HG03280 (cell line): ENCODE data around the gene ECM1.
A peak's percentile ranks its signal among the peaks of the same experiment; 100 is the strongest.

Experiments used
- ATAC-seq: cut with Tn5 transposase; IDR thresholded peaks from one replicate; pipeline ENCODE4 v1.9.1; 2021; ENCODE audit warnings: mild to moderate bottlenecking, moderate library complexity; ENCODE audit not compliant: unreplicated experiment

ECM1 gene

GRCh38 chr1:150543500-150544143, 35.7 kb downstream of the ECM1 start:
- no peak for ATAC-seq

GRCh38 chr1:150544204-150544603, 36.3 kb downstream of the ECM1 start:
- no peak for ATAC-seq

DNA sequence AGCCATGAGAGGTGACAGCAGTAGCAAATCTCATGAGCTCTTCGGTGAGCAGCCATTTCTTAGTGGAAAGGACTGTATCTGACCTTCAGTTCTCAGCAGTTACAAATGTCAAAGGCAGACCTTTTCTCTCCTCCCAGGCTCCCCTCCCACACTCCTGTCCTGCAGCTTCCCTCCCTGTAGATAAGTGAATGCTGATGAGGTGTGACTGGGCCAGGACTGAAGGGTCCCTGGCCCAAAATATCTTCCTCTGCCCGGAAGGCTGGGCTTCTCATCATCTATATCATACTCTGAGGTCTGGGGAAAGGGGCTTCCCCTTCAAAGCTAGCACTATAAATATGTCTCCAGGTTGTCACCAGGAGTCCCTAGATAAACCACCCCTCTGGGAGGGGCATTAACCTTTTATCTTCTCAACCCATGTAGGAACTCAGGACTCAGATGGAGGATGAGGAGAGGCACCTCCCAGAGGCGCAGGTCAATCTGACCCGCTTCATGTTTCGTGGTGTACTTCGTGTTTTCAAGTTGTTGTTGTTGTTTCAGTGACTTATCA, 37.6 kb downstream of the ECM1 start:
- ATAC-seq = no peak

DNA sequence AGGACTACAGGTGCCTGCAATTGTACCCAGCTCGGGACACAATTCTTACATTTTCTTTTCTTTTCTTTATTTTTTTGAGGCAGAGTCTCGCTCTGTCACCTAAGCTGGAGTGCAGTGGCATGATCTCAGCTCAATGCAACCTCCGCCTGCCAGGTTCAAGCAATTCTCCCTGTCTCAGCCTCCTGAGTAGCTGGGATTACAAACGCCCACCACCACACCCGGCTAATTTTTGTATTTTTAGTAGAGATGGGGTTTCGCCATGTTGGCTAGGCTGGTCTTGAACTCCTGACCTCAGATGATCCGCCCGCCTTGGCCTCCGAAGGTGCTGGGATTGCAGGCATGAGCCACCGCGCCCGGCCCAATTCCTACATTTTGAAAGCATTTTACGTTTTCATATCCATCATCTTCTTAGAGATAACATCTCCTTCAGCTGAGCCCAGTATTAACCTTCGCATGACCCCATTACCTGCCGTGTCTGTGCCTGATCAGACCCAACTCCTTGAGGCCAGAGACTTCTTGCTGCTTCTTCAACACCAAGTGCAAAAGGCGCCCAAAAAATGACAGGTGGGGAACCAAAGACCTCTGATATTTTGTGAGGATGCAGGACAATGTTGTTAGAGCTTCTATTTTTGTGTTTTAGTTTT, 38.5 kb downstream of the ECM1 start:
- ATAC-seq = no peak

GRCh38 chr1:150548324-150548631, 40.4 kb downstream of the ECM1 start:
- ATAC-seq = no peak

DNA sequence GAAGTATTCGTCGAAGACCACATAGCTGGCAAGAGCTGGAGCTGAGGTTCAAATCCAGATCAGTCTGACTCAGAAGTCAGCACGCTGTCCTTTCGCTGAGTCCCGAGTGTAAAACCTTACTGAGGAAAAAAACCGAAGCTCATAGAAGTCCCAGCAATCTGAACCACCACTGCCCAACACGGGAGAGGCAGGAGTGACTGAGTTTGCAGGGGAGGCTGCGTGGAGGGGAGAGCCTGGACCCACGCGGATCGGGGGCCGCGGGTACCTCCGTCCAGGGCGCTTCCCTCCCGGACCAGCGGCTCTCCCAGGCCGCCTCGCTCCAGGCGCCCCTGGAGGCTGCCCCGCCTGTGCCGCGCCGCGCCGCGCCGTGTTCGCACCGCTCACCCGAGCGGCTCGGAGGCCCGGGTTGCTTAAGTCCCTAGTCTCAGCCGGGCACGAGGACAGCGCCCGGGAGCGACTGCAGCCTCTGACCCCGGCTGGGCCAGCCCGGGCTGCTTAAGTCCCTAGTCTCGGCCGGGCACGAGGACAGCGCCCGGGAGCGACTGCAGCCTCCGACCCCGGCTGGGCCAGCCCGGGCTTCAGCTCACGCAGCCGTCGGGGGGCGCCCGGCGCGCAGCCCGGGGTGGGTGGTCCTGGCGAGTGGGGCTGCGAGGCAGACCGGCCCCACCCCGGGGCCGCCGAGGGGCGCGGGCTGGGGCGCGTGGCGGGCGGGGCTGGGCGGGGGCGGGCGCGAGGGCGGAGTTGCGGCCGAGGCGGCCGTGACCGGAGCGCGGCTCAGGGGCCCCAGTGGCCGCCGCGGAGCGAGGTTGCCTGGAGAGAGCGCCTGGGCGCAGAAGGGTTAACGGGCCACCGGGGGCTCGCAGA, 41.0 kb downstream of the ECM1 start, which contains the start of gene ADAMTSL4:
Gene ADAMTSL4 (plus strand): TSS at position 777 of the 864 bp plus-strand sequence. CDS start 2,881 bp downstream, outside the sequence.
- ATAC-seq = peak; percentile 61

DNA sequence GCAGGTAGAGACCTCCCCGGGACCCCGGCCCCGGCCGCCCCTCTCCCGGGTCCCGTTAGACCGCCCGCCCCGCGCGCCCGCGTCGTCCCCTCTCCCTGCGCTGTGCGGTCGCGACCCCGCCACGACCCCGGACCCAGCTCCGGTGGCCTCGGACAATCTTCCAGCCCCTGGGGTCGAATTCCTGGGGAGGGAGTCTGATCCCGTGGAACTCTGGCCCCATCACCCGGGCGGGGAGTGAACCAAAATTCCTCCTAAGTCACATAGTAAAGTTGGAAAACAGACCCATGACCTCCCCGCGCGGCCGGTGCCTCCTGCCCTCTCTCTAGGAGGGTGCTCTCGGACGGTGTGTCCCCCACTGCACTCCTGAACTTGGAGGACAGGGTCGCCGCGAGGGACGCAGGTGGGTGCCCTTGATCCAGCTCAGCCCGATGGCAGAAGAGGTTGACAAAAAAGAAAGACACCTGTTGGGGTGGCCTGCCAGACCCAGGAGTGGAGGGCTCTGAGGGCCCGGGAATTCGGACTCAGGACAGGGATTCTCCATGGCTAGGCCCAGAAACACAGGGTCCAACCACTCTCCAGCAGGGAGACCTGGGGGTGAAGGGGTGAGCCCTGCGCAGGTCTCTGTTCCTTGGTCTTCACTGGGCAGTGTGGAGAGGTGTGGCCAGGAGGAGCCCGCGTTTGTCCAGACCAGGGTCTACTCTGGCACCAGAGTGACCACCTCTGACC, 41.8 kb downstream of the ECM1 start:
- ATAC-seq = no peak

- no peak for ATAC-seq
Measured at GRCh38 chr1:150550222-150551050, 42.5 kb downstream of the ECM1 start.

DNA sequence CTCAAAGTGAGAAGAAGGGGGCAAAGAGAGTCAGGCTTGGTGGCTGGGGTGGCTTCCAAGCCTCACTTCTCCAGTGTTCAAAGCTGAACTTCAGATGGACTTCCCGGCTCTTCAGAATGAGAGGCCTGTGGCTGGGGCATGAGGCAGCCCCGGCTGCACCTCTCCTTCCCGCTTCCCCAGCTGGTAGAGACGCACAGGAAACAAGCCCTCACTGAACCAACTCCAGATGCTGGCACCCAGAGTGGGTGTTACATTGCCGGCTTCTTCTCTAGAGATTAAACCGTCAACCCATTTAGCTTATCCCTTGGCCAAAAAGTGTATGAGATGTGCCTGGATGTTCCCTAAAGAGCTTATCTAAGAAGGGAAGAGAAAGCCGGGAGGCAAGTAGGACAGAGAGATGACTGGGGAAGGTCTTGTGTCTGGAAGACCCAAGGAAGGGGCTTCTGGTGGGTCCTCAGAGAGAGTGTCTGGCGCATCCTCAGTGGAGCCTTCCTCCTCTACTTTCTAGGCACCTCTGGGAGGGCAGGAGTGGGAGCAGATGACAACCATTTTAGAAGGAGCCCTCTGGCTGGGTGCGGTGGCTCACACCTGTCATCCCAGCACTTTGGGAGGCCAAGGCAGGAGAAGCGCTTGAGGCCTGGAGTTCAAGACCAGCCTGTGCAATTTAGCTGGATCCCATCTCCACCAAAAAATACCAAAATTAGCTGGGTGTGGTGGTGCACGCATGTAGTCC, 43.3 kb downstream of the ECM1 start:
- no peak for ATAC-seq

- ATAC-seq = no peak
Measured at GRCh38 chr1:150551784-150552127, 43.8 kb downstream of the ECM1 start.

GRCh38 chr1:150552128-150552910, 44.4 kb downstream of the ECM1 start:
- no peak for ATAC-seq

- ATAC-seq = no peak
Measured at GRCh38 chr1:150552911-150553289, 45.0 kb downstream of the ECM1 start.

DNA sequence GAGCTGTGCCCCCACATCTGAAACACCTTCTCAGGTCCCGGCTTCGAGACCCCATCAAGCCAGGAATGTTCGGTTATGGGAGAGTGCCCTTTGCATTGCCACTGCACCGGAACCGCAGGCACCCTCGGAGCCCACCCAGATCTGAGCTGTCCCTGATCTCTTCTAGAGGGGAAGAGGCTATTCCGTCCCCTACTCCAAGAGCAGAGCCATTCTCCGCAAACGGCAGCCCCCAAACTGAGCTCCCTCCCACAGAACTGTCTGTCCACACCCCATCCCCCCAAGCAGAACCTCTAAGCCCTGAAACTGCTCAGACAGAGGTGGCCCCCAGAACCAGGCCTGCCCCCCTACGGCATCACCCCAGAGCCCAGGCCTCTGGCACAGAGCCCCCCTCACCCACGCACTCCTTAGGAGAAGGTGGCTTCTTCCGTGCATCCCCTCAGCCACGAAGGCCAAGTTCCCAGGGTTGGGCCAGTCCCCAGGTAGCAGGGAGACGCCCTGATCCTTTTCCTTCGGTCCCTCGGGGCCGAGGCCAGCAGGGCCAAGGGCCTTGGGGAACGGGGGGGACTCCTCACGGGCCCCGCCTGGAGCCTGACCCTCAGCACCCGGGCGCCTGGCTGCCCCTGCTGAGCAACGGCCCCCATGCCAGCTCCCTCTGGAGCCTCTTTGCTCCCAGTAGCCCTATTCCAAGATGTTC, 45.6 kb downstream of the ECM1 start:
- no peak for ATAC-seq

DNA sequence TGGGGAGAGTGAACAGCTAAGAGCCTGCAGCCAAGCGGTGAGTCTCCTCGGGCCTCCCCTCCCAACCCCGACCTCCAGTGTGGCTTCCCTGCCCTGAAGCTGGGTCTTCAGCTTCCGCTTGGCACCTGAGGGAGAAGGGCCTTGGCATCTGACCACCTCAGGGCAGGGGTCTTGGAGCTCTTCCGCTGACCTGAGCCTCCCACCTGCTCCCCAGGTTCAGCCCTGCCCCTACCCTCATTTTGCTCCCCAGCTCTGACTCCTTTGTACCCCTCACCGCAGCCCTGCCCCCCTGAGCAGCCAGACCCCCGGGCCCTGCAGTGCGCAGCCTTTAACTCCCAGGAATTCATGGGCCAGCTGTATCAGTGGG, 46.2 kb downstream of the ECM1 start:
- no peak for ATAC-seq

GRCh38 chr1:150555198-150555970, 47.5 kb downstream of the ECM1 start:
- ATAC-seq = no peak

- no peak for ATAC-seq
Measured at GRCh38 chr1:150555971-150556865, 48.3 kb downstream of the ECM1 start.
